ENCODE measurements around the gene KCTD12. TPM values are rescaled to one million over a fixed set of nuclear protein-coding genes. Genes with fewer than 3 reads are reported as not detected.

The KCTD12 gene
- total RNA-seq, 1 experiment from 2014 or later: 1.9 TPM

DNA sequence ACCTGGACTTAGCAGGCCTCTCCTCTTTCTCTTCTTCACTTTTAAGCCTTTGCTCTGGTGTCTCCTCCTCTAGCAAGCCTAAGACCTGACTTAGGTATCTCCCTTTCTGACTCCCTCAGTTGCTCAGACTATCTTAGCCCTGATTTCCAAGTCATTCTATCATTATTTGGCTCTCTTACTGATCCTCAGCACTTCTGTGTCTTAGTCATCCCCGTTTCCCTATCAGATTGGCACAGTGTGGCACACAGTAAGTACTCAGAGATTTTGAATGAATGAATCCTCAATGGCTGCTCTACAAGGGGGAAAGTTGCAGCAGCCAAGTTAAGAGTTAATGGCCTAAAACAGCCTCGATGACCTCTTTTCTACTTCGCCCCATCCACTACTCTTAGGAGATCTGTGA is 8.2 kb downstream of the KCTD12 start (continued):
- TF ChIP-seq REST (IDR thresholded peaks at IDR 0.05; ENCODE audit: low read depth) (no peak), YY1 (IDR thresholded peaks at IDR 0.05; ENCODE audit: extremely low read depth, insufficient replicate concordance, low read depth, low read length) (no peak), TCF7L2 (IDR thresholded peaks at IDR 0.05; ENCODE audit: borderline replicate concordance, extremely low read depth, insufficient read depth, insufficient read length) (no peak), ZFX (IDR thresholded peaks at IDR 0.05) (no peak), RAD21 (IDR thresholded peaks at IDR 0.05; ENCODE audit: low read depth) (no peak)

- ChIA-PET CTCF (no interaction called here), POLR2A (no interaction called here), RAD21 (ENCODE audit: low non-redundant PET in 1 of 2, low total read pairs in 2 of 2, uncharacterized antibody in 2 of 2, unreplicated experiment in 2 of 2) (no interaction called here)
- intact Hi-C loops (cut with micrococcal nuclease): no loop called here
- no peak overlapping the region for H3K9ac ChIP-seq (ENCODE audit: low read length)
- no peaks in the 10 kb centered on the region for H3K79me2 ChIP-seq (ENCODE audit: insufficient read depth, low read length)
- no peaks in the 10 kb centered on the region for H3K9me2 ChIP-seq (ENCODE audit: insufficient read depth)
- H3K4me3 ChIP-seq (replicated peaks in 1 of 2; ENCODE audit: low read depth in 1 of 2, low read length in 2 of 2): no peak overlapping the region
- H3K36me3 ChIP-seq (ENCODE audit: control insufficient read depth in 1 of 2, insufficient read depth in 2 of 2, low read length in 2 of 2): no peaks in the 10 kb centered on the region
- no peak overlapping the region for H3K4me2 ChIP-seq (ENCODE audit: low read length)
- no peaks in the 10 kb centered on the region for H3K4me1 ChIP-seq (ENCODE audit: control insufficient read depth in 1 of 2, insufficient read depth in 2 of 2, low read length in 2 of 2)
- peaks cover 25% of the 10 kb centered on the region; the same call in 1 of the 2 replicates for H3K27me3 ChIP-seq (ENCODE audit: insufficient read depth, low read length)
- ATAC-seq (no peak), DNase-seq (ENCODE audit: low read depth, low spot score) (no peak)
- no peak overlapping the region for H2AFZ ChIP-seq (ENCODE audit: low read depth, low read length, poor library complexity, severe bottlenecking)
- H3K27ac ChIP-seq (ENCODE audit: low read depth, low read length): no peak overlapping the region
- no peak for TF ChIP-seq ZFX (IDR thresholded peaks at IDR 0.05)
- TF ChIP-seq JUND (IDR thresholded peaks at IDR 0.05): no peak
- H3K9me3 ChIP-seq (ENCODE audit: control insufficient read depth in 1 of 2, insufficient read depth in 1 of 2, low read depth in 1 of 2, low read length in 2 of 2): no peaks in the 10 kb centered on the region
- BruUV-seq (replicated peaks): no TSS peak
- H4K20me1 ChIP-seq (ENCODE audit: insufficient read depth): no peaks in the 10 kb centered on the region
Observed at GRCh38 chr13:76875271-76875815, 10.9 kb downstream of the KCTD12 start.
